ENCODE measurements around the gene PSPH.
"Not testable (repeated sequence)": the region's sequence is repeated elsewhere in the genome, so short reads cannot be mapped to it uniquely, and the experiment has no call there.

DNA sequence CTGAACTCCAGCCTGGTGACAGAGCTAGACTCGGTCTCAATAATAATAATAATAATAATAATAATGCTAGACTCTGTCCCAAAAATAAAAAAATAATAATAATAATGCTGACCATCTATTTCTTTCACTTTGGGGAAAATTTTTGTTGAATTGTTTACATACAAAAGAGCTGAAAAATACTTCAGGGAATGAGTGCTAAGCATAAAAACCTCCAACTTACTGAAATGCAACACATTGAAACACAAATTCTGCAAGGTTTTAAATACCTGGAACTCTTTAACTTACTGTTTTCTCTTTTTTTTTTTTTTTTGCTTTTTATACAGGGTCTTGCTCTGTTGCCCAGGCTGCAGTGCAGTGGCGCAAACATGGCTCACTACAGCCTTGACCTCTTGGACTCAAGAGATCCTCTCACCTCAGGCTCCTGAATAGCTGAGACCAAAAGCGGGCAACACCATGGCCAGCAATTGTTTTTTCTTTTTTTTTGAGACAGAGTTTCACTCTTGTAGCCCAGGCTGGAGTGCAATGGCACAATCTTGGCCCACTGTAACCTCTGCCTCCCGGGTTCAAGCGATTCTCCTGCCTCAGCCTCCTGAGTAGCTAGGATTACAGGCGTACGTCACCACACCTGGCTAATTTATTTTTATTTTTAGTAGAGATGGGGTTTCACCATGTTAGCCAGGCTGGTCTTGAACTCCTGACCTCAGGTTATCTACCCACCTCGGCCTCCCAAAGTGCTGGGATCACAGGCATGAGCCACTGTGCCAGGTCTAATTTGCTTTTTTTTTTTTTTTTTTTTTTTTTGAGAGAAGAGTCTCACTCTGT, 47.2 kb upstream of the PSPH start:
- TF ChIP-seq, protein P1, sequence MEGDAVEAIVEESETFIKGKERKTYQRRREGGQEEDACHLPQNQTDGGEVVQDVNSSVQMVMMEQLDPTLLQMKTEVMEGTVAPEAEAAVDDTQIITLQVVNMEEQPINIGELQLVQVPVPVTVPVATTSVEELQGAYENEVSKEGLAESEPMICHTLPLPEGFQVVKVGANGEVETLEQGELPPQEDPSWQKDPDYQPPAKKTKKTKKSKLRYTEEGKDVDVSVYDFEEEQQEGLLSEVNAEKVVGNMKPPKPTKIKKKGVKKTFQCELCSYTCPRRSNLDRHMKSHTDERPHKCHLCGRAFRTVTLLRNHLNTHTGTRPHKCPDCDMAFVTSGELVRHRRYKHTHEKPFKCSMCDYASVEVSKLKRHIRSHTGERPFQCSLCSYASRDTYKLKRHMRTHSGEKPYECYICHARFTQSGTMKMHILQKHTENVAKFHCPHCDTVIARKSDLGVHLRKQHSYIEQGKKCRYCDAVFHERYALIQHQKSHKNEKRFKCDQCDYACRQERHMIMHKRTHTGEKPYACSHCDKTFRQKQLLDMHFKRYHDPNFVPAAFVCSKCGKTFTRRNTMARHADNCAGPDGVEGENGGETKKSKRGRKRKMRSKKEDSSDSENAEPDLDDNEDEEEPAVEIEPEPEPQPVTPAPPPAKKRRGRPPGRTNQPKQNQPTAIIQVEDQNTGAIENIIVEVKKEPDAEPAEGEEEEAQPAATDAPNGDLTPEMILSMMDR (optimal IDR thresholded peaks at IDR 0.05 in 1 of 3, IDR thresholded peaks at IDR 0.05 in 1 of 3, conservative IDR thresholded peaks at IDR 0.05 in 1 of 3; ENCODE audit: extremely low read depth in 1 of 3, insufficient read depth in 2 of 3, low read length in 3 of 3) = not testable (repeated sequence)
- TF ChIP-seq EZH2 (IDR thresholded peaks at IDR 0.05; ENCODE audit: low read length) = not testable (repeated sequence)

All from keratinocyte (primary cell).